Fibroblast of the aortic adventitia (primary cell): ENCODE measurements around the gene TNC. TPM values are rescaled to one million over a fixed set of nuclear protein-coding genes. Genes with fewer than 3 reads are reported as not detected.

ENCODE experiments used
- DNase-seq: peaks from one replicate; pipeline ENCODE4 v3.0.0-alpha.2; 2010; ENCODE audit warnings: low read depth
- H3K4me3 ChIP-seq: 2 replicates; pipeline ENCODE4 v1.5.1; 2011; ENCODE audit warnings: low read depth, mild to moderate bottlenecking, control low read depth, low read length, moderate library complexity
- CTCF ChIP-seq: IDR thresholded peaks from 2 replicates; pipeline ENCODE4 v1.5.1; 2011; ENCODE audit warnings: mild to moderate bottlenecking, low read length, control low read depth, inconsistent platforms; ENCODE audit not compliant: insufficient read depth
- total RNA-seq: library from RNA; depleted of rRNA; stranded (reverse); fragments of >200 nt; gene quantifications from 2 replicates; pipeline ENCODE4 v1.2.3, GENCODE V29; 2012; ENCODE audit warnings: low replicate concordance

TNC gene
- total RNA-seq, 1 donor = 49.7 TPM

- TF ChIP-seq CTCF = no peak
- no peak for DNase-seq
- H3K4me3 ChIP-seq = no peak overlapping the region
These were observed 8.4 kb upstream of the TNC start for GRCh38 chr9:115126404-115126803.

- no peak overlapping the region for H3K4me3 ChIP-seq
- DNase-seq = no peak
- no peak for TF ChIP-seq CTCF
These were observed 5.0 kb upstream of the TNC start for GRCh38 chr9:115122937-115123336.

- peak; percentile 57 for DNase-seq
- no peak overlapping the region for H3K4me3 ChIP-seq
- TF ChIP-seq CTCF = no peak
These were observed 3.2 kb upstream of the TNC start for GRCh38 chr9:115121181-115121580.

- H3K4me3 ChIP-seq = peak overlapping the region; percentile 61
- peak; percentile 86 for DNase-seq
- TF ChIP-seq CTCF = no peak
These were observed 892 bp upstream of the TNC start for GRCh38 chr9:115118879-115119218.

- TF ChIP-seq CTCF = no peak
- no peak for DNase-seq
- H3K4me3 ChIP-seq = no peak overlapping the region
These were observed 1.3 kb downstream of the TNC start for GRCh38 chr9:115116421-115117284.

GRCh38 chr9:115115924-115116323 lies 2.0 kb downstream of the TNC start:
- peak; percentile 66 for DNase-seq
- TF ChIP-seq CTCF = no peak
- no peak overlapping the region for H3K4me3 ChIP-seq
